Choroid plexus epithelial cell (primary cell): ENCODE measurements around the gene NLRC3.

Experiments
- DNase-seq: peaks from one replicate; pipeline ENCODE4 v3.0.0-alpha.2; 2010; ENCODE audit warnings: low read depth
- H3K4me3 ChIP-seq: 2 replicates; pipeline ENCODE4 v1.5.1; 2011; ENCODE audit warnings: low read depth, mild to moderate bottlenecking, control low read depth, low read length, moderate library complexity
- TF ChIP-seq, protein P1 (sequence below): conservative IDR thresholded peaks from 2 replicates; pipeline ENCODE4 v1.5.1; 2011; ENCODE audit warnings: low read depth, mild to moderate bottlenecking, control low read depth, inconsistent platforms, low read length, moderate library complexity

The NLRC3 gene

DNA sequence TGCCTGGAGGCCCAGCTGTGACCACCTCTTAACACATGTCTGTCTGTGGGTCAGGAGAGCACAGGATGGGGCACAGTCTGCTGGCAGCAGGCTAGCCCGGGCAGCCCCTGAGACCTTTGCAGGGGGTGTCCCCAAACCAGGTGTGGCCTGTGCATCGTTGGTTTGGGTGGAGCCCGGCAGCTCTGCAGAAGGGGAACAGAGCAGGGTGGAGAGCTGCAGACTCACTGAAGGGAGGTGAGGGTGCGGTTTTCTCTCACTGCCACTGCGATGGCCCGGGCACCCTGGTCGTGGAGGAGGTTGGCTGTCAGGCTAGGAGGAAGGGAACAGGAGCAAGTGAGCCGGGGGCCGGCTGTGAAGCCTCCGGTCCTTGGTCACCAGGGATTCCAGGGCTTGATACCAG lies 28.8 kb downstream of the NLRC3 start:
- no peak overlapping the region for H3K4me3 ChIP-seq
- no peak for DNase-seq
- TF ChIP-seq, protein P1, sequence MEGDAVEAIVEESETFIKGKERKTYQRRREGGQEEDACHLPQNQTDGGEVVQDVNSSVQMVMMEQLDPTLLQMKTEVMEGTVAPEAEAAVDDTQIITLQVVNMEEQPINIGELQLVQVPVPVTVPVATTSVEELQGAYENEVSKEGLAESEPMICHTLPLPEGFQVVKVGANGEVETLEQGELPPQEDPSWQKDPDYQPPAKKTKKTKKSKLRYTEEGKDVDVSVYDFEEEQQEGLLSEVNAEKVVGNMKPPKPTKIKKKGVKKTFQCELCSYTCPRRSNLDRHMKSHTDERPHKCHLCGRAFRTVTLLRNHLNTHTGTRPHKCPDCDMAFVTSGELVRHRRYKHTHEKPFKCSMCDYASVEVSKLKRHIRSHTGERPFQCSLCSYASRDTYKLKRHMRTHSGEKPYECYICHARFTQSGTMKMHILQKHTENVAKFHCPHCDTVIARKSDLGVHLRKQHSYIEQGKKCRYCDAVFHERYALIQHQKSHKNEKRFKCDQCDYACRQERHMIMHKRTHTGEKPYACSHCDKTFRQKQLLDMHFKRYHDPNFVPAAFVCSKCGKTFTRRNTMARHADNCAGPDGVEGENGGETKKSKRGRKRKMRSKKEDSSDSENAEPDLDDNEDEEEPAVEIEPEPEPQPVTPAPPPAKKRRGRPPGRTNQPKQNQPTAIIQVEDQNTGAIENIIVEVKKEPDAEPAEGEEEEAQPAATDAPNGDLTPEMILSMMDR: no peak

DNA sequence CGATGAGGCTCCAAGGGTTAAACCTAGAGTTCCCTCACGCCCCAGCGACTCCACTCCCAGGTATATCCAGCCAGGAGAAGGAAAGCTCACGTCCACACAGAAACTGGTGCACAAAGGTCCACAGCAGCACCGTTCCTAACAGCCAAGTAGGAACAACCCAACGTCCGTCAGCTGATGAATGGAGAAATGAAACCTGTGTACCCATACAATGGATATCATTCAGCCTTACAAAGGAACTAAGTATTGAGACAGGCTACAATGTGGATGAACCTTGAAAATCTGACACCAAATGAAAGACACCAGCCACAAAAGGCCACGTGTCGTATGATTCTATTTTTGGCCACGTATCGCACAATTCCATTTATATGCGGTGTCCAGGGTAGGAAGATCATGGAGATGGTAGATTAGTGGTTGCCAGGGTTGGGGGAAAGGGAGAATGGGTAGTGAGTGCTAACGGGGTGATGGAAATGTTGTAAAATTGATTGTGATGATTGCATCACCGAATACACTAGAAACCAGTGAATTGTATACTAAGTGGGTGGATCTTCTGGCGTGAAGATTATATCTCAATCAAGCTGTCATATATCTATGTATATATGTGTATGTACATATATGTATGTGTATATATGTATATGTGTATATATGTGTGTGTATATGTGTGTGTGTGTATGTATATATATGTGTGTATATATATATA lies 30.1 kb downstream of the NLRC3 start:
- no peak for DNase-seq
- TF ChIP-seq, protein P1: no peak
- H3K4me3 ChIP-seq: no peak overlapping the region

DNA sequence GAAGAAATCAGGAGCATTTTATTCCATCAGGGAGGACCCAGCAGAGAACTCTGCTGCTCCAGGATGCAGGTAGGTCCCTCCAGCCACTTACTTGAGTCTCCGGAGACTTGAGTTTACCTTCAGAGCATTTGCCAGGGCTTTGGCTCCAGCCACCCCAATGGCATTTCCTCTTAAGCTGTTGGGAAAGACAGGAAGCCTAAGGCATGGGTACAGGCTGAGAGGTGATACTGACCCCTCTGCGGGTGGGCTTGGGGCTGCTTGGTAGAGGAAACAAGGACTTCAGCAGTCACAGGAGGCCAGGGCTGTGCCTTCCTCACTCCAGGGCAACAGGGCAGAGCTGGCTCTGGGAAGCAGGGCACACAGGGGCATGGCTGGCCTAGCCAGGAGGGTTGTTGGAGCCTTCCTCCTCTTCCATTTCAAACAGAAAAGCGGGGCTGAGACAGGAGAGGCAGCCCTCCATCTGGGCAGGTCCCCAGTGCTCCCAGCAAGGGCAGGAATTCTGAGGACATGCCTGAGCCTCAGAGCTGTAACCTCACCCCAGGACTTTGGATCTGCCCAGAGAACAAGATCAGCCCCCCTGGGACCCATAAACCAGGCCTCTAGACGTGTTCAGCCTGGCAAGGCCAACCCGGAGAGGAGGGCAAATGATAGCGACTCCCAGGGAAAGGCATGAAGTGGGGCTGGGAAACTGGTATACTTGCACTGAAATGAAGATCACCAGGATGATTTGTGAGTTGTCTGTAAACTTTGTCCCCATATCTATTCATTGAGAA lies 34.4 kb downstream of the NLRC3 start:
- DNase-seq: peak; percentile 14
- H3K4me3 ChIP-seq: no peak overlapping the region
- TF ChIP-seq, protein P1: no peak

DNA sequence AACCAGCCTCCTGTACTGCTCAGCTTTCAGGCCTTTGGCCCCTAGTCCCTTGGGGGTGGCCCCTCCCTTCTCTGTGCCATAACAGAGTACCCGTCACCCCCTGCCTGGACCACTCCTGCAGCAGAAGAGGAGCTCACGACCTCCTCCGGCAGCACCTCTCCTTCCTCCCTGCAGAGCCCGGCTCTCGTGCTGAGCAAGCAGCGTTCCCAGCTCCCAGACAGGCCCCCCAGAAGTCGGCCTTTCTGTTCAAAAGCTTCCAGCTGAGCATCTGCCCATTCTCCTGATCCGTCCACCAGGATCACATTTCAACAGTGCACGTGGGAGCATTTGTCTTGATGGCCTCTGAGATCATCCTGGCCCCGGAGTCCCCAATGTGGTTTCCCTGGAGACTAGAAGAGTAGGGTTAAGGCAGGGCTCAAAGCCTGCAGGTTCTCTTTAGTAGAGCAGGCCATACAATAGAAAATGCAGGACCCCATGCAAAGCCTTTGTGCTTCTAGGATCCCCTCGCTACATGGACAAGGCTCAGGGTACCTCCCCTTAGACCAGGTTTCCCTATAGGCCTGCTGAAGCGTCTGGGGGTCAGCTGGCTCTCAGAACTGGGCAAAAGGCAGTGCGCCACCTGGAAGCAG lies 35.6 kb downstream of the NLRC3 start:
- TF ChIP-seq, protein P1: no peak
- DNase-seq: no peak
- no peak overlapping the region for H3K4me3 ChIP-seq

DNA sequence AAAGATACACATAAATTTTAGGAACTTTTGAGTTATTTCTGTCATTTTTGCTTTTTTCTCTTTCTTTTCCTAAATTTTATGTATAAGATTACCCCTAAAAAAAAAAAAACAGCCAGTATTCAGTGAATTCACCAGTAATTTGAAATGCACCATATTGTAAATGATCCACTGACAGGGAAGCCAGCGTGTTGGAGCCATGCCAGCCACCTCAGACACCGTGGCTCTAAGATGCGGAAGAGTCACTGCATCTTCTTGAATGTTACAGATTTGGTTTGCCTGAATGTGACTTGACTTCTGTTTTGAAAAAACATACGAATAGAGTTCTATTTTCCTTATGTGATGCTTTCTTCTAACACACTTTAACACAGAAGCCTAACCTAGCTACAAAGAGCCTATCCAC lies 39.0 kb downstream of the NLRC3 start:
- TF ChIP-seq, protein P1: no peak
- DNase-seq: no peak
- H3K4me3 ChIP-seq: no peak overlapping the region

DNA sequence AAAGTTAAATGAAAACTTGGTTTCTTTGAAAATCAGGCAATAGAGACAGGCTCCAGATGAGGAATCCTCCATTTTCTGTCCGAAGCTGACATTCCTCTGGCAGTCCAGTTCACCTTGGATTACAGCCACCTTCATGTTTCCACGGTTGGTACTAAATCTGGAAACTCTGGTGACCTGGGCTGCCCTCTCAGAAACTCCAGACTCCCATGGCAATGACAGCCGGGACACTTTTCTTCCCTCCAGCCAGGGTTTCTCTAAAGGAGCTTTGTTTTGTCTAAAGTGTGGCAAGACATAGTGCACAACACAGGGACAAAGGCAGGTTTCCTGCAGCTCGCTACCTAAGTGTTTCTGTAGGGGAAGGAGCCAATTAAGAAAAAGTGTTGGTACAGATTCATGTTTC lies 40.4 kb downstream of the NLRC3 start:
- H3K4me3 ChIP-seq: no peak overlapping the region
- TF ChIP-seq, protein P1: no peak

More for the DNA sequence above, 40.4 kb downstream of the NLRC3 start:
- peak; percentile 21 for DNase-seq
